Coronary artery (tissue), 2 donors: Measurements from ENCODE around the gene TBCK.

Experiments
- DNase-seq: peaks from one replicate; pipeline ENCODE4 v3.0.0-alpha.2; 2017; ENCODE audit warnings: low spot score
- H3K27ac ChIP-seq, 2 donors: fragments of 200-600 bp; sonication (generic); one replicate each; pipeline ENCODE4 v1.5.1; 2016 to 2019
- H3K4me3 ChIP-seq: fragments of 200-600 bp; sonication (generic); 2 replicates; pipeline ENCODE4 v1.5.1; 2016; ENCODE audit warnings: mild to moderate bottlenecking, moderate library complexity
- TF ChIP-seq, protein P1 (sequence below): fragments of 200-600 bp; sonication (generic); IDR thresholded peaks from one replicate; pipeline ENCODE4 v1.5.1; 2019; ENCODE audit warnings: antibody characterized with exemption

The TBCK gene

DNA sequence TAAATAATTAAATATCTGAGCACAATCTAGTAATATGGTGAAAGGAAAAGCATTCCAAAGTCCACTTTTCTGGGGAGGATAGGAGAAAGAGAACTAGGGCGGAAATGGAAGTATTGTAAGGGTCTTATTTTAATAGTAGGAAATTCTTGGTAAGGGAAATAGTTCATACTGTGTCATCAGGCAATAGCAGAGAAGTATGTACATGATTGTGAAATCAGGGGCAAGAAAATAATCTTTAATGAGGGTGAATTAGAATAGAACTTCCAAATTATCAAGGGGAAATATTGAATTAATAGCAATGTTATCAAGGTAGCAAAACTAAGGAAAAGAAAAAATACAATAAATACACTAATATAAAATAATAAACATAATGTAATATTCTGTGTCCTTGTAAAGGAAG lies 37.8 kb upstream of the TBCK start:
- Histone ChIP-seq H3K27ac (no peak overlapping the region), H3K4me3 (no peak overlapping the region)
- TF ChIP-seq, protein P1, sequence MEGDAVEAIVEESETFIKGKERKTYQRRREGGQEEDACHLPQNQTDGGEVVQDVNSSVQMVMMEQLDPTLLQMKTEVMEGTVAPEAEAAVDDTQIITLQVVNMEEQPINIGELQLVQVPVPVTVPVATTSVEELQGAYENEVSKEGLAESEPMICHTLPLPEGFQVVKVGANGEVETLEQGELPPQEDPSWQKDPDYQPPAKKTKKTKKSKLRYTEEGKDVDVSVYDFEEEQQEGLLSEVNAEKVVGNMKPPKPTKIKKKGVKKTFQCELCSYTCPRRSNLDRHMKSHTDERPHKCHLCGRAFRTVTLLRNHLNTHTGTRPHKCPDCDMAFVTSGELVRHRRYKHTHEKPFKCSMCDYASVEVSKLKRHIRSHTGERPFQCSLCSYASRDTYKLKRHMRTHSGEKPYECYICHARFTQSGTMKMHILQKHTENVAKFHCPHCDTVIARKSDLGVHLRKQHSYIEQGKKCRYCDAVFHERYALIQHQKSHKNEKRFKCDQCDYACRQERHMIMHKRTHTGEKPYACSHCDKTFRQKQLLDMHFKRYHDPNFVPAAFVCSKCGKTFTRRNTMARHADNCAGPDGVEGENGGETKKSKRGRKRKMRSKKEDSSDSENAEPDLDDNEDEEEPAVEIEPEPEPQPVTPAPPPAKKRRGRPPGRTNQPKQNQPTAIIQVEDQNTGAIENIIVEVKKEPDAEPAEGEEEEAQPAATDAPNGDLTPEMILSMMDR = no peak
- no peak for DNase-seq

DNA sequence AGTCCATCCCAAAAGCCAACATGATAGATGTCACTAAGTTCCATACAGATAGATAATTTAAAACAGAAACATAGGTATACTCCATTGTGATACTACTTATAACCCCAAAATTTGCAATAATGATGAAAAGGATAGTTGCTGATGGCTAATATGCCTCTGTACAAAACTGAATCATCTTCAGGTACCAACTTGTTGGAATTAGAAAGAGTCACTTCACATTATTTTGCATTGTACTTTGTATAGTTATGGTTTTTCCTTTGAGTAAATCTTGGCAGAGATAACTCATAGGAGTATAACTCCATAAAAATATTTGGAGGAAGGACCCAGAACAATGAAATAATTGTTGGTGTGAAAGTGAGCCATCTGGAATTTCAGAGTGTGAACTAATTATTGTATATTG lies 35.0 kb upstream of the TBCK start:
- TF ChIP-seq, protein P1 = no peak
- Histone ChIP-seq H3K4me3 (no peak overlapping the region), H3K27ac (no peak overlapping the region)
- no peak for DNase-seq

DNA sequence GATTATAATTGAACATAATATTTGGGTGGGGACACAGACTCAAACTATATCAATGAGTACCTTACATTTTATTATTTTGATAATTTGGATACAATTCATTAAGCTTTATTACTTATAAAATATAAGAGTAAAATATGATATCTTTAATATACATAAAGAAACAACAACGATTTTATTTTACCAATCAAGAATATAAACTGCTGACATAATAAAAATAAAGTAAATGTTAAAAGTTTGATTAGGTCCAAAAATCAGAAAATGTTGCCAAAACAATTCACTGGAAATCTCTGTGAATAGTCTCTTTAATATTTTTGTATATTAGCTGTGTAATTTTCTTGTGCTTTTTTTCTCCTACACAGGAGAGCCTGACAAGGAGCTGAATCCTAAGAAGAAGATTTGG lies 31.2 kb upstream of the TBCK start:
- TF ChIP-seq, protein P1 = no peak
- Histone ChIP-seq H3K4me3 (no peak overlapping the region), H3K27ac (no peak overlapping the region)
- DNase-seq = no peak

DNA sequence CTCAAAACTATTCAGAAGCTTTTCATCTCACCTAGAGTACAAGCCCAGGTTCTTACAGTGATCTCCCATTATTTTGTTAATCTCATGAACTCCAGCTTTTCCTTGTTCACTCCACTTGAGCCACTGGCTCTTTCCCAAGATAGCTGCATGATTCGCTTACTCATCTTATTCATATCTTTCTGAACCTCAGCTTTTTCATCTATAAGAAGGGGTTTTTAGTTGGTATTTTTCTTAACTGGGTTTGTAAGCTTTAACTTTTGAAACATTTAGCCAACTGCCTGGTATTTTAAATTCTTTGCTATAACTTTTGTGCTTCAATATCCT lies 28.6 kb upstream of the TBCK start:
- Histone ChIP-seq H3K4me3 (no peak overlapping the region), H3K27ac (no peak overlapping the region)
- DNase-seq = no peak
- TF ChIP-seq, protein P1 = no peak

DNA sequence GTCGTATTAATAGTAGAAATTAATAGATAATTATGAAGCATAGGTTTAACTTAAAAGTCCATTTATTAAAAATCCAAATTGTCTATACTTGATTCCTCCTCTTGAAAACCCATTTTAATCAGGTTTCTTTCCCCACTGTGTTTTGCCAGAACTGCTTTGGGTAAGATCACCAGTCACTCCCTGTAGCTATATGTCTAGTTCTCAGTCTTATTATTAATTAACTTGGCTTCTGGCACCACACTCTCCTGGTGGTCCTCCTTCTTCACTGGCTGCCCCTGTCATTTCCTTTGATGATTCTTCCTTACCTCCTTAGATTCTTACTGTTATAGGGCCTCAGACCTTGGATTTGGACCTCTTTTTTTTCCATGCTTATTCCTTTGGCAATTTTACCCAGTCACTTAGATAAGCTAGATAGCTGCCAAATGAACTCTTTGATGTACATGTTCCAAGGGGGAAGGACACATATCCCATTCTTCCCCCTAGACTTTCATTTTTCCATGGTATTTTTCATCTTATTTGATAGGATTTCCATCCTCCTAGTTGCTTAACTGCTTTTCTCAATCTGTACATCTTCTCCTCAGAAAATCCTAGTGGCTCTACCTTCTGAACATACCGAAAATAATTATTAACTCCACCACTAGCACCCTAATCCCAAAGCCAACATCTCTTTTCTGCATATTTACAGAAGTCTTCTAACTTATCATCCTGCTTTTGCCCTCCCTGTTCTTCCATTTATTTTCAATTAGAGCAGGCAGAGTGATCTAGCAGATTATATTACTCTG lies 28.0 kb upstream of the TBCK start:
- no peak for DNase-seq
- Histone ChIP-seq H3K4me3 (no peak overlapping the region), H3K27ac (no peak overlapping the region)
- TF ChIP-seq, protein P1 = no peak

DNA sequence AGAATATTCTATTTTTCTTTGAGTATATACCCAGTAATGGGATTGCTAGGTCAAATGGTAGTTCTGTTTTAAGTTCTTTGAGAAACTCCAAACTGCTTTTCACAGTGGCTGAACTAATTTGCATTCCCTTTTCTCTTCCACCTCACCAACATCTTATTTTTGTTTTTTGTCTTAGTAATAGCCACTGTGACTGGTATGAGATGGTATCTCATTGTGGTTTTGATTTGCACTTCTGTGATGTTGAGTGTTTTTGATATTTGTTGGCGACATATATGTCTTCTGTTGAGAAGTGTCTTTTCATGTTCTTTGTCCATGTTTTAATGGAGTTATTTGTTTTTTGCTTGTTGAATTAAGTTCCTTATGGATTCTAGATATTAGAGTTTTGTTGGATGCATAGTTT lies 24.8 kb upstream of the TBCK start:
- TF ChIP-seq, protein P1 = no peak
- H3K4me3 ChIP-seq = no peak overlapping the region
- no peak for DNase-seq
- H3K27ac ChIP-seq = no peak overlapping the region

DNA sequence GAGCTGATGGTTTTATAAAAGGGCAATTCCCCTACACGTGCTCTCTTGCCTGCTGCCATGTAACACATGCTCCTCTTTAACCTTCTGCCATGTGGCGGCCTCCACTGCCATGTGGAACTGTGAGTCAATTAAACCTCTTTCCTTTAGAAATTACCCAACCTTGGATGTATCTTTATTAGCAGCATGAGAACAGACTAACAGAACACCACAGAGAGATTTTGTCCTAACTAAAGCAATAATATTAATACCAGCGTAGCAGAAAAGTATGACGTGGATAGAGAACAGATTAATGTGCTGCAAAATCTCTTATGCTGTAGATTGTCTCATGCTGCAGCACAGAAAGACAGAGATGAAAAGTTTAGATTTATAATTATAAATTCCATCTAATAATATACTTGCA lies 23.4 kb upstream of the TBCK start:
- Histone ChIP-seq H3K27ac (no peak overlapping the region), H3K4me3 (no peak overlapping the region)
- DNase-seq = no peak
- TF ChIP-seq, protein P1 = no peak
